SK-N-SH (cell line): Measurements from ENCODE around the gene CAPN6. TPM values are rescaled to one million over a fixed set of nuclear protein-coding genes. Genes with fewer than 3 reads are reported as not detected.

Experiments used
- CTCF ChIA-PET: fragments of 300-600, 350-600 bp; formaldehyde crosslinking; extraction: SDS; loops from one replicate; lab custom pipeline; 2021; lab: Yijun Ruan, JAX
- POLR2A ChIA-PET: fragments of 350-600 bp; sonication (Branson Sonifier 250); formaldehyde crosslinking; extraction: SDS; loops from one replicate; lab custom pipeline; 2020; ENCODE audit warnings: antibody characterized with exemption, inconsistent platforms; lab: Yijun Ruan, JAX
- DNase-seq: peaks from one replicate; pipeline ENCODE4 v3.0.0; 2012
- H2AFZ ChIP-seq: fragments of 200-600 bp; sonication (generic); 2 replicates; pipeline ENCODE4 v1.8.1; 2016; ENCODE audit warnings: antibody characterized with exemption, mild to moderate bottlenecking, low read depth
- H3F3A ChIP-seq: fragments of 200-600 bp; sonication (generic); replicated peaks from 2 replicates; pipeline ENCODE3; 2016; ENCODE audit warnings: antibody characterized with exemption, mild to moderate bottlenecking; ENCODE audit not compliant: insufficient read depth
- H3K27ac ChIP-seq, 2 experiments: fragments of 200-500 bp in 1 of 2; fragments of 200-600 bp in 1 of 2; sonication (Bioruptor generic) in 1 of 2; sonication (generic), shearing (Covaris generic) in 1 of 2; 2 replicates each; pipeline versions ENCODE4 v1.5.1 to v1.6.1; 2014 to 2016; ENCODE audit warnings: low read depth in 2 of 2, inconsistent platforms in 1 of 2, low read length in 1 of 2, mild to moderate bottlenecking in 1 of 2, mixed read lengths in 1 of 2
- H3K27me3 ChIP-seq: fragments of 200-600 bp; sonication (generic), shearing (Covaris generic); 2 replicates; pipeline ENCODE4 v1.6.1; 2016; ENCODE audit warnings: mixed run types; ENCODE audit not compliant: insufficient read depth
- H3K36me3 ChIP-seq, 2 experiments: fragments of 200-500 bp in 1 of 2; fragments of 200-600 bp in 1 of 2; sonication (Bioruptor generic) in 1 of 2; sonication (generic) in 1 of 2; replicated peaks in 1 of 2; 2 replicates each; pipeline versions ENCODE3 to v1.5.1; 2014 to 2016; ENCODE audit warnings: low read length in 1 of 2, mild to moderate bottlenecking in 1 of 2; ENCODE audit not compliant: insufficient read depth in 2 of 2, control insufficient read depth in 1 of 2
- H3K4me1 ChIP-seq, 2 experiments: fragments of 200-500 bp in 1 of 2; fragments of 200-600 bp in 1 of 2; sonication (Bioruptor generic) in 1 of 2; sonication (generic), shearing (Covaris generic) in 1 of 2; 2 replicates each; pipeline versions ENCODE4 v1.5.1 to v1.6.1; 2014 to 2016; ENCODE audit warnings: low read depth in 1 of 2, low read length in 1 of 2, mixed run types in 1 of 2; ENCODE audit not compliant: insufficient read depth in 2 of 2, control insufficient read depth in 1 of 2
- H3K4me2 ChIP-seq: fragments of 200-600 bp; sonication (generic), shearing (Covaris generic); 2 replicates; pipeline ENCODE4 v1.6.1; 2017; ENCODE audit warnings: mixed run types
- H3K4me3 ChIP-seq, 2 experiments: fragments of 200-500 bp in 1 of 2; fragments of 200-600 bp in 1 of 2; sonication (Bioruptor generic) in 1 of 2; sonication (generic), shearing (Covaris generic) in 1 of 2; 2 replicates each; pipeline versions ENCODE4 v1.5.1 to v1.8.1; 2014 to 2016; ENCODE audit warnings: low read depth in 2 of 2, inconsistent platforms in 1 of 2, low read length in 1 of 2, mild to moderate bottlenecking in 1 of 2, mixed read lengths in 1 of 2, moderate library complexity in 1 of 2
- H3K79me2 ChIP-seq: fragments of 200-600 bp; sonication (generic); 2 replicates; pipeline ENCODE4 v1.8.1; 2017; ENCODE audit warnings: mild to moderate bottlenecking; ENCODE audit not compliant: insufficient read depth
- H3K9ac ChIP-seq: fragments of 200-600 bp; sonication (generic); 2 replicates; pipeline ENCODE4 v1.6.1; 2017; ENCODE audit warnings: mixed run types
- H3K9me2 ChIP-seq: fragments of 200-600 bp; sonication (generic); 2 replicates; pipeline ENCODE4 v1.6.1; 2017; ENCODE audit warnings: mixed run types
- H3K9me3 ChIP-seq: fragments of 200-600 bp; sonication (generic); 2 replicates; pipeline ENCODE4 v1.6.1; 2017; ENCODE audit warnings: mixed run types, mild to moderate bottlenecking, moderate library complexity
- H4K20me1 ChIP-seq: fragments of 200-600 bp; sonication (generic); 2 replicates; pipeline ENCODE4 v1.6.1; 2017; ENCODE audit warnings: mild to moderate bottlenecking, mixed run types; ENCODE audit not compliant: insufficient read depth
- CHD2 ChIP-seq: fragments of 150-350 bp; IDR thresholded peaks from 2 replicates; pipeline ENCODE4 v1.6.1; 2018; ENCODE audit warnings: low read length; ENCODE audit not compliant: partially characterized antibody
- FOXJ3 ChIP-seq: sonication (generic); formaldehyde crosslinking; IDR thresholded peaks from 2 replicates; pipeline ENCODE4 v1.5.1; 2020; ENCODE audit warnings: mild to moderate bottlenecking, missing genetic modification reagents
- MEF2A ChIP-seq: IDR thresholded peaks from 2 replicates; pipeline ENCODE4 v1.4.0; 2012; ENCODE audit warnings: low read depth, borderline replicate concordance
- MXI1 ChIP-seq: IDR thresholded peaks from 2 replicates; pipeline ENCODE4 v1.6.1; 2012; ENCODE audit warnings: mild to moderate bottlenecking, low read depth, low read length, improper control_type of control experiment
- NRF1 ChIP-seq: IDR thresholded peaks from 2 replicates; pipeline ENCODE4 v1.6.1; 2012; ENCODE audit warnings: low read depth, mild to moderate bottlenecking, low read length
- POLR2AphosphoS5 ChIP-seq: IDR thresholded peaks from 2 replicates; pipeline ENCODE4 v1.6.1; 2012; ENCODE audit warnings: low read depth, low read length
- RCOR1 ChIP-seq: fragments of 150-350 bp; IDR thresholded peaks from 2 replicates; pipeline ENCODE4 v1.6.1; 2017; ENCODE audit warnings: antibody characterized with exemption, low read length
- TAF1 ChIP-seq: IDR thresholded peaks from 2 replicates; pipeline ENCODE4 v1.6.1; 2012; ENCODE audit warnings: low read depth, mild to moderate bottlenecking, low read length, moderate library complexity, borderline replicate concordance
- TCF12 ChIP-seq: IDR thresholded peaks from 2 replicates; pipeline ENCODE4 v1.4.0; 2012
- WGBS: methylation state at CpG from one replicate; pipeline ENCODE4 v1.1.6; 2017; ENCODE audit warnings: low lambda C conversion rate; 5-methylcytosine and 5-hydroxymethylcytosine counted together
- polyA plus RNA-seq, 3 experiments: library from polyadenylated mRNA; depleted of rRNA; stranded (reverse); fragments of >200 nt; gene quantifications; 2 replicates each; pipeline ENCODE4 v1.2.3, GENCODE V29; 2012
- TF ChIP-seq, protein P1 (sequence below): fragments of 200-600 bp; sonication (generic); IDR thresholded peaks from 2 replicates; pipeline ENCODE4 v1.6.1; 2017; ENCODE audit warnings: antibody characterized with exemption, mild to moderate bottlenecking, moderate library complexity
- TF ChIP-seq, protein P2 (sequence below): IDR thresholded peaks from 2 replicates; pipeline ENCODE4; 2012
- TF ChIP-seq, protein P3 (sequence below): fragments of 150-350 bp; IDR thresholded peaks from 2 replicates; pipeline ENCODE4 v1.6.1; 2017; ENCODE audit warnings: antibody characterized with exemption, low read length, low read depth, borderline replicate concordance
- TF ChIP-seq, protein P4 (sequence below): IDR thresholded peaks from 2 replicates; pipeline ENCODE4 v1.4.0; 2012; ENCODE audit warnings: low read depth
- TF ChIP-seq, protein P5 (sequence below): fragments of 150-350 bp; IDR thresholded peaks from 2 replicates; pipeline ENCODE4 v1.6.1; 2016; ENCODE audit warnings: mild to moderate bottlenecking, low read depth, low read length

CAPN6 gene
- polyA plus RNA-seq, 1 of the 3 experiments (the other 2 are of a cell fraction), result not detected

DNA sequence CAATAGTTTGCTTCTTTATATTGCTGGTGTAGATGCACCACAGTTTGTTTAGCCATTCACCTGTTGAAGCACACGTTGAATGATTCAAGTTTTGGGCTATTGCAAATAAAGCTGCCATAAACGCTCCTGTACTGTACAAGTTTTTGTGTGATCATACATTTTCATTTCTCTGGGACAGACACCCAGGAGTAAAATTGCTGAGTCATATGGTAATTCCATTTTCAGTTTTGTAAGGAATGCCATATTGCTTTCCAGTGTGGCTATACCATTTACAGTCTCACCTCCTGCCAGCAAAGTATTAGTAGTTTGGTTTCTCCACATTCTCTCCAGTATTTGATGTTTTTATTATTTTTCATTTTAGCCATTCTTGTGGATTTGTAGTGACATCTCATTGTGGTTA lies 32.0 kb upstream of the CAPN6 start:
- WGBS, result 24% methylated on average over 2 of the region's 2 CpGs
- POLR2A ChIA-PET, result no interaction called here
- Histone ChIP-seq H3K9me2 (no peaks in the 10 kb centered on the region), H3K4me1 (peaks cover 0 to 3% of the 10 kb centered on the region in 2 experiments; a peak in 1 of 4 replicates), H3K9ac (no peak overlapping the region), H3K27me3 (no peaks in the 10 kb centered on the region; the same call in 1 of the 2 replicates), H2AFZ (no peak overlapping the region), H3K4me2 (no peak overlapping the region), H3K27ac (no peak overlapping the region), H4K20me1 (no peaks in the 10 kb centered on the region), H3K4me3 (no peak overlapping the region), H3K36me3 (no peaks in the 10 kb centered on the region), H3K9me3 (no peaks in the 10 kb centered on the region; the same call in 1 of the 2 replicates), H3K79me2 (no peaks in the 10 kb centered on the region), H3F3A (no peaks in the 10 kb centered on the region)
- CTCF ChIA-PET, result no interaction called here
- DNase-seq, result no peak
- TF ChIP-seq, protein P1, sequence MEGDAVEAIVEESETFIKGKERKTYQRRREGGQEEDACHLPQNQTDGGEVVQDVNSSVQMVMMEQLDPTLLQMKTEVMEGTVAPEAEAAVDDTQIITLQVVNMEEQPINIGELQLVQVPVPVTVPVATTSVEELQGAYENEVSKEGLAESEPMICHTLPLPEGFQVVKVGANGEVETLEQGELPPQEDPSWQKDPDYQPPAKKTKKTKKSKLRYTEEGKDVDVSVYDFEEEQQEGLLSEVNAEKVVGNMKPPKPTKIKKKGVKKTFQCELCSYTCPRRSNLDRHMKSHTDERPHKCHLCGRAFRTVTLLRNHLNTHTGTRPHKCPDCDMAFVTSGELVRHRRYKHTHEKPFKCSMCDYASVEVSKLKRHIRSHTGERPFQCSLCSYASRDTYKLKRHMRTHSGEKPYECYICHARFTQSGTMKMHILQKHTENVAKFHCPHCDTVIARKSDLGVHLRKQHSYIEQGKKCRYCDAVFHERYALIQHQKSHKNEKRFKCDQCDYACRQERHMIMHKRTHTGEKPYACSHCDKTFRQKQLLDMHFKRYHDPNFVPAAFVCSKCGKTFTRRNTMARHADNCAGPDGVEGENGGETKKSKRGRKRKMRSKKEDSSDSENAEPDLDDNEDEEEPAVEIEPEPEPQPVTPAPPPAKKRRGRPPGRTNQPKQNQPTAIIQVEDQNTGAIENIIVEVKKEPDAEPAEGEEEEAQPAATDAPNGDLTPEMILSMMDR, result no peak
- TF ChIP-seq TCF12 (no peak), CHD2 (no peak), MEF2A (no peak), TAF1 (no peak), MXI1 (no peak), POLR2AphosphoS5 (no peak), RCOR1 (no peak), NRF1 (no peak), FOXJ3 (no peak)
- TF ChIP-seq, protein P2, sequence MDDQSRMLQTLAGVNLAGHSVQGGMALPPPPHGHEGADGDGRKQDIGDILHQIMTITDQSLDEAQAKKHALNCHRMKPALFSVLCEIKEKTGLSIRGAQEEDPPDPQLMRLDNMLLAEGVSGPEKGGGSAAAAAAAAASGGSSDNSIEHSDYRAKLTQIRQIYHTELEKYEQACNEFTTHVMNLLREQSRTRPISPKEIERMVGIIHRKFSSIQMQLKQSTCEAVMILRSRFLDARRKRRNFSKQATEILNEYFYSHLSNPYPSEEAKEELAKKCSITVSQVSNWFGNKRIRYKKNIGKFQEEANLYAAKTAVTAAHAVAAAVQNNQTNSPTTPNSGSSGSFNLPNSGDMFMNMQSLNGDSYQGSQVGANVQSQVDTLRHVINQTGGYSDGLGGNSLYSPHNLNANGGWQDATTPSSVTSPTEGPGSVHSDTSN, result no peak
- TF ChIP-seq, protein P3, sequence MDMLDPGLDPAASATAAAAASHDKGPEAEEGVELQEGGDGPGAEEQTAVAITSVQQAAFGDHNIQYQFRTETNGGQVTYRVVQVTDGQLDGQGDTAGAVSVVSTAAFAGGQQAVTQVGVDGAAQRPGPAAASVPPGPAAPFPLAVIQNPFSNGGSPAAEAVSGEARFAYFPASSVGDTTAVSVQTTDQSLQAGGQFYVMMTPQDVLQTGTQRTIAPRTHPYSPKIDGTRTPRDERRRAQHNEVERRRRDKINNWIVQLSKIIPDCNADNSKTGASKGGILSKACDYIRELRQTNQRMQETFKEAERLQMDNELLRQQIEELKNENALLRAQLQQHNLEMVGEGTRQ, result no peak
- TF ChIP-seq, protein P4, sequence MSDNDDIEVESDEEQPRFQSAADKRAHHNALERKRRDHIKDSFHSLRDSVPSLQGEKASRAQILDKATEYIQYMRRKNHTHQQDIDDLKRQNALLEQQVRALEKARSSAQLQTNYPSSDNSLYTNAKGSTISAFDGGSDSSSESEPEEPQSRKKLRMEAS, result no peak
- TF ChIP-seq, protein P5, sequence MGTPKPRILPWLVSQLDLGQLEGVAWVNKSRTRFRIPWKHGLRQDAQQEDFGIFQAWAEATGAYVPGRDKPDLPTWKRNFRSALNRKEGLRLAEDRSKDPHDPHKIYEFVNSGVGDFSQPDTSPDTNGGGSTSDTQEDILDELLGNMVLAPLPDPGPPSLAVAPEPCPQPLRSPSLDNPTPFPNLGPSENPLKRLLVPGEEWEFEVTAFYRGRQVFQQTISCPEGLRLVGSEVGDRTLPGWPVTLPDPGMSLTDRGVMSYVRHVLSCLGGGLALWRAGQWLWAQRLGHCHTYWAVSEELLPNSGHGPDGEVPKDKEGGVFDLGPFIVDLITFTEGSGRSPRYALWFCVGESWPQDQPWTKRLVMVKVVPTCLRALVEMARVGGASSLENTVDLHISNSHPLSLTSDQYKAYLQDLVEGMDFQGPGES, result no peak
